Measurements from ENCODE around the gene SYTL4.

DNA sequence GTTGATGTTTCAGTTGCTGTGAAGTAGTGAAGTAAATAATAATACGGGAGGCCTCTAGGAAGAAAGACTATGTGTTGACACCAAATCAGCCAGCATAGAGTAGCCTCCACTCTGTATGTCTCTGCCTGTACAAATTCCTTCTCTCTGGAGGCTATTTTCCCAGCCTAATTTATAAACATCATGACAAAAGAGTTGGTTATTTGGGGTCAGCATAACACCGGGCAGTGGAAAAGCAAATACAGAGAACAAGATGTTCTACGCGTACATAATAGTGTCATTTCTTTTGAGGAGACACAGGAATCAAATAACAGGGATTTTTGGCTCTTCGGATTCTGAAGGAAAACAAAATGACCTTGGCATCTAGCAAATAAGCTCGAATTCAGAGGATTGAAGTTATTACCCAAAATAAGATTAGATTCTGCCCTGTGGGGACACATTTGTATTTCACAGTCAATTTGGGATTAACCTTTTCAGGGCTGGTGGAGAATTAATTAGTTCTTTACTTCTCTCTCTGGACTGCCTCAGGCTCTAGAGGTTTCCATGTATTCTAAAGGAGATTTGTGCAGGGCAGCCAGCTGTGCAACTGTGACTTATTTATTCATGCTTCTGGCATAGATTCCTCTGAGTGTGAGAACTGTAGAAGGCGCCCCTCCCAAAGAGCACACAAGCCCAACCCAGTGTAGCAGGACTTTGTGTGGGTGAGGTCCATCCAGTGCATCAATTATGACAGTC lies 14.1 kb upstream of the SYTL4 start:
- TF ChIP-seq, protein P1, sequence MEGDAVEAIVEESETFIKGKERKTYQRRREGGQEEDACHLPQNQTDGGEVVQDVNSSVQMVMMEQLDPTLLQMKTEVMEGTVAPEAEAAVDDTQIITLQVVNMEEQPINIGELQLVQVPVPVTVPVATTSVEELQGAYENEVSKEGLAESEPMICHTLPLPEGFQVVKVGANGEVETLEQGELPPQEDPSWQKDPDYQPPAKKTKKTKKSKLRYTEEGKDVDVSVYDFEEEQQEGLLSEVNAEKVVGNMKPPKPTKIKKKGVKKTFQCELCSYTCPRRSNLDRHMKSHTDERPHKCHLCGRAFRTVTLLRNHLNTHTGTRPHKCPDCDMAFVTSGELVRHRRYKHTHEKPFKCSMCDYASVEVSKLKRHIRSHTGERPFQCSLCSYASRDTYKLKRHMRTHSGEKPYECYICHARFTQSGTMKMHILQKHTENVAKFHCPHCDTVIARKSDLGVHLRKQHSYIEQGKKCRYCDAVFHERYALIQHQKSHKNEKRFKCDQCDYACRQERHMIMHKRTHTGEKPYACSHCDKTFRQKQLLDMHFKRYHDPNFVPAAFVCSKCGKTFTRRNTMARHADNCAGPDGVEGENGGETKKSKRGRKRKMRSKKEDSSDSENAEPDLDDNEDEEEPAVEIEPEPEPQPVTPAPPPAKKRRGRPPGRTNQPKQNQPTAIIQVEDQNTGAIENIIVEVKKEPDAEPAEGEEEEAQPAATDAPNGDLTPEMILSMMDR (IDR thresholded peaks at IDR 0.05; ENCODE audit: low read depth, low read length, poor library complexity, severe bottlenecking) = no peak
- no peak for TF ChIP-seq EZH2phosphoT487 (IDR thresholded peaks at IDR 0.05; ENCODE audit: borderline replicate concordance, low read length)
